OCI-LY7 (cell line): ENCODE data around the gene SPATS1. TPM values are rescaled to one million over a fixed set of nuclear protein-coding genes. Genes with fewer than 3 reads are reported as not detected.

ENCODE experiments used
- BruUV-seq: library from RNA; stranded (reverse); fragments of 400-500 nt; replicated peaks from 2 replicates; lab custom pipeline; 2021; lab: Mats Ljungman, UMichigan
- CTCF ChIA-PET: fragments of 300-600 bp; sonication (Branson Sonifier 250); formaldehyde crosslinking; loops from one replicate; lab custom pipeline; 2022; ENCODE audit warnings: antibody characterized with exemption; ENCODE audit not compliant: unreplicated experiment; lab: Charles Lee
- POLR2A ChIA-PET: fragments of 300-600 bp; sonication (Branson Sonifier 250); formaldehyde crosslinking; loops from one replicate; lab custom pipeline; 2022; ENCODE audit warnings: antibody characterized with exemption; lab: Charles Lee
- DNase-seq: peaks from one replicate; pipeline ENCODE4 v3.0.0-alpha.2; 2015; ENCODE audit warnings: low spot score
- H2AFZ ChIP-seq: fragments of 200-600 bp; sonication (generic), shearing (Covaris generic); 2 replicates; pipeline ENCODE4 v1.6.1; 2014; ENCODE audit warnings: mild to moderate bottlenecking, antibody characterized with exemption, low read length, moderate library complexity
- H3K27ac ChIP-seq: fragments of 200-600 bp; sonication (generic); 2 replicates; pipeline ENCODE4 v1.5.1; 2014; ENCODE audit warnings: mixed run types, low read depth, mild to moderate bottlenecking, moderate library complexity, low read length, inconsistent platforms; ENCODE audit not compliant: poor library complexity, severe bottlenecking
- H3K36me3 ChIP-seq: fragments of 200-600 bp; sonication (generic); 2 replicates; pipeline ENCODE4 v1.6.1; 2014; ENCODE audit warnings: mild to moderate bottlenecking, antibody characterized with exemption, low read length, moderate library complexity, mixed read lengths; ENCODE audit not compliant: insufficient read depth
- H3K4me1 ChIP-seq: fragments of 200-600 bp; sonication (generic); 2 replicates; pipeline ENCODE4 v1.5.1; 2014; ENCODE audit warnings: mild to moderate bottlenecking, low read length; ENCODE audit not compliant: insufficient read depth, poor library complexity, severe bottlenecking
- H3K4me2 ChIP-seq: fragments of 200-600 bp; sonication (generic); 2 replicates; pipeline ENCODE4 v1.6.1; 2014; ENCODE audit warnings: mild to moderate bottlenecking, low read length
- H3K4me3 ChIP-seq: fragments of 200-600 bp; sonication (generic); 2 replicates; pipeline ENCODE4 v1.5.1; 2014; ENCODE audit warnings: mild to moderate bottlenecking, low read depth, low read length; ENCODE audit not compliant: poor library complexity, severe bottlenecking
- H3K79me2 ChIP-seq: fragments of 200-600 bp; sonication (generic); 2 replicates; pipeline ENCODE4 v1.6.1; 2016; ENCODE audit warnings: low read depth, mild to moderate bottlenecking, low read length, moderate library complexity, mixed read lengths; ENCODE audit not compliant: insufficient read depth
- H3K9me2 ChIP-seq: fragments of 200-600 bp; sonication (generic); 2 replicates; pipeline ENCODE4 v1.6.1; 2016; ENCODE audit warnings: mild to moderate bottlenecking, low read length, mixed read lengths; ENCODE audit not compliant: insufficient read depth
- H3K9me3 ChIP-seq: fragments of 200-600 bp; sonication (generic); 2 replicates; pipeline ENCODE4 v1.6.1; 2014; ENCODE audit warnings: mild to moderate bottlenecking, mixed run types, low read length, mixed read lengths
- H4K20me1 ChIP-seq: fragments of 200-600 bp; sonication (generic); 2 replicates; pipeline ENCODE4 v1.6.1; 2014; ENCODE audit warnings: mild to moderate bottlenecking, antibody characterized with exemption, low read length, moderate library complexity, mixed read lengths; ENCODE audit not compliant: insufficient read depth
- CTCF ChIP-seq: fragments of 200-600 bp; sonication (generic); conservative IDR thresholded peaks from 2 replicates; pipeline ENCODE4 v1.5.1; 2014; ENCODE audit warnings: mild to moderate bottlenecking, antibody characterized with exemption, low read length, moderate library complexity, mixed read lengths
- EZH2phosphoT487 ChIP-seq: fragments of 200-600 bp; sonication (generic); IDR thresholded peaks from 2 replicates; pipeline ENCODE4 v1.6.1; 2018; ENCODE audit warnings: low read depth, borderline replicate concordance, mild to moderate bottlenecking, mixed run types, antibody characterized with exemption, low read length, moderate library complexity, mixed read lengths
- intact Hi-C: fragments of 100-400 bp; cut with micrococcal nuclease; formaldehyde crosslinking; loops from one replicate; pipeline ENCODE4 v1.10.0; 2022; ENCODE audit not compliant: unreplicated experiment
- total RNA-seq, 2 experiments: library from RNA; depleted of rRNA in 1 of 2; stranded (reverse); fragments of >200 nt in 1 of 2; shearing (Covaris generic) in 1 of 2; gene quantifications; 2 replicates each; pipeline ENCODE4 v1.2.3, GENCODE V29; 2014 to 2022

Gene SPATS1
- total RNA-seq, 2 experiments from 2014 or later: not detected

DNA sequence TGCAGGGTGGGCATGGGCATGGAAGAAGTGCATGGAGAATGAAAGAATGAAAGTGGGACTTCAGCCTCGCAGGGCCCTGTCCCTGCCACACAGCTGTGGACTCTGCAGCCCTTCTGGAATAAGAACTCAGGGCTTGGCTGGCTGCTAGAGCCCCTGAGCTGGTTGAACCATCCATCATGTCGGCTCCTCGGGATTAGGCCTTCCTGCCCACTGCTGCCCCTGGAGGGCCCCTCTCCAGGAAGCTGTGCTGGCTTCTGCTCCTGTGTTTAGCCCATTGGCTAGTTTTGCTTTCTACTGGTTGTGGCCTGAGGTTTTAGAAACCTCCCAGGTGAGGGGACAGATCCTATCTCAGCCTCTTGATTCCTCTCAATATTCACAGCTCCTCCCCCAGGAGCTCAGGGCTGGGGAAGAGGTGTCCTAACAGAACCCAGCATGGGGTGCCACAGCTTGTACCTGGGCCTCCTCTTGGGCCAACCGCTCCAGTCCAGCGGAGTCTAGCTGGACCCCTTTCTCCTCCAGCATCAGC lies 37.2 kb upstream of the SPATS1 start:
- intact Hi-C loops: no loop called here
- no peaks in the 10 kb centered on the region for H3K79me2 ChIP-seq
- no peak for DNase-seq
- no peaks in the 10 kb centered on the region for H3K9me3 ChIP-seq
- no peaks in the 10 kb centered on the region for H4K20me1 ChIP-seq
- H3K36me3 ChIP-seq: peaks cover 87% of the 10 kb centered on the region
- H3K4me1 ChIP-seq: no peaks in the 10 kb centered on the region
- BruUV-seq: no TSS peak
- TF ChIP-seq CTCF (no peak), EZH2phosphoT487 (no peak)
- ChIA-PET POLR2A (no interaction called here), CTCF (interaction anchor here (0.9 kb wide), 1 partner anchor 20 kb away, joined by 4 read pairs; no protein-coding TSS in a partner anchor)
- no peak overlapping the region for H3K27ac ChIP-seq
- no peak overlapping the region for H3K4me2 ChIP-seq
- no peak overlapping the region for H3K4me3 ChIP-seq
- H3K9me2 ChIP-seq: no peaks in the 10 kb centered on the region
- no peak overlapping the region for H2AFZ ChIP-seq

- H3K9me2 ChIP-seq: no peaks in the 10 kb centered on the region
- H3K36me3 ChIP-seq: peaks cover 87% of the 10 kb centered on the region
- no peak overlapping the region for H3K4me3 ChIP-seq
- H3K27ac ChIP-seq: no peak overlapping the region
- ChIA-PET CTCF (no interaction called here), POLR2A (no interaction called here)
- intact Hi-C loops: no loop called here
- no TSS peak for BruUV-seq
- H4K20me1 ChIP-seq: no peaks in the 10 kb centered on the region
- no peak for DNase-seq
- H3K4me2 ChIP-seq: no peak overlapping the region
- peaks cover 1% of the 10 kb centered on the region for H3K4me1 ChIP-seq
- TF ChIP-seq CTCF: no peak
- TF ChIP-seq EZH2phosphoT487: no peak
- H3K79me2 ChIP-seq: no peaks in the 10 kb centered on the region
- no peaks in the 10 kb centered on the region for H3K9me3 ChIP-seq
- H2AFZ ChIP-seq: no peak overlapping the region
Observed at GRCh38 chr6:44306710-44307109, 35.7 kb upstream of the SPATS1 start.

DNA sequence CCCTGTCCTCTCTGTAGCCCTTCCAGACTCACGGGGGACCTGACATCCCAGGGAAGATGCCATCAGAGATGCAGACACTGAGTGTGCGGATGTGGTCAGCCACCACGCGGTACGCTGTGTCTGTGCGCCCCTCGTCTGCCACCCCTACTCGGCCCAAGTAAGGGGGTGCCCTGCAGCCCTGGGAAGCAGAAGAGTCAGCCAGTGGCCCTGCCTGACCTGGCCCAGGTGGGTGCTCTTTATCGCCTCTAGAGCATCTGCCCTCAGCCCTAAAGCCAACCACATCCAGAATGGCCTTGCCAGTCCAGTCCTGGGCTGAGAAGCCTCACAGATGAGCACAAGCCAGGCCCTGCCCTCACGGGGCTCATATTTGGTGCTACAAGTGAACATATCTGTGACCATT lies 35.2 kb upstream of the SPATS1 start:
- no peak for TF ChIP-seq CTCF
- TF ChIP-seq EZH2phosphoT487: no peak
- Histone ChIP-seq H3K79me2 (peaks cover 4% of the 10 kb centered on the region; the same call in 1 of the 2 replicates), H3K36me3 (peaks cover 85% of the 10 kb centered on the region), H3K27ac (no peak overlapping the region), H2AFZ (no peak overlapping the region), H3K9me2 (no peaks in the 10 kb centered on the region), H3K4me2 (no peak overlapping the region), H3K4me1 (peaks cover 6% of the 10 kb centered on the region), H4K20me1 (no peaks in the 10 kb centered on the region), H3K9me3 (no peaks in the 10 kb centered on the region), H3K4me3 (no peak overlapping the region)
- POLR2A ChIA-PET: interaction anchor here (0.7 to 2.0 kb wide), 2 partner anchors 12 to 165 kb away, joined by 4 to 9 read pairs; no protein-coding TSS in a partner anchor
- BruUV-seq: no TSS peak
- intact Hi-C loops: no loop called here
- CTCF ChIA-PET: interaction anchor here (0.5 kb wide), 1 partner anchor 234 kb away, joined by 4 read pairs; no protein-coding TSS in a partner anchor
- DNase-seq: no peak
